GM21619 (cell line): ENCODE measurements around the gene TRIM60.
"Not testable (repeated sequence)": the region's sequence is repeated elsewhere in the genome, so short reads cannot be mapped to it uniquely, and the experiment has no call there.

Source experiments
- ATAC-seq: cut with Tn5 transposase; IDR thresholded peaks from one replicate; pipeline ENCODE4 v1.9.1; 2021; ENCODE audit not compliant: unreplicated experiment

The TRIM60 gene

DNA sequence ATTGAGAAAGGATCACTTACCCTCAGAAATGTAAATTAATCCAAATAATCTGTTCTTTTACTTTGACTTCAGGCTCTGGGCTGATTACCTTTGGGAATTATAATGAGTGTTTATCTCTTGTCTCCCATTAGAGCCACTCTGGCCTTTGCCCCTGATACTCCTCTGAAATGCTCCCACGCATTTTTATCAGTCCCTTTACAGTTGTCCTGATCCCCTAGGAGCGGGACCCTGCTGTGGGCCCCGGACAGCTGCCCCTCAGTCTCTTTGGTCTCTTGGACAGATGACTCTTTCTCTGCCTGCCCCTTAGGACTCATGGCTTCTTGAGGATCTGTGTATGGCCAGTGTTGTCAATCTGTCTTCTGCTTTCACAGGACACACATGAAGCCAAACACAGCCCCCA is 20.8 kb downstream of the TRIM60 start:
- no peak for ATAC-seq

DNA sequence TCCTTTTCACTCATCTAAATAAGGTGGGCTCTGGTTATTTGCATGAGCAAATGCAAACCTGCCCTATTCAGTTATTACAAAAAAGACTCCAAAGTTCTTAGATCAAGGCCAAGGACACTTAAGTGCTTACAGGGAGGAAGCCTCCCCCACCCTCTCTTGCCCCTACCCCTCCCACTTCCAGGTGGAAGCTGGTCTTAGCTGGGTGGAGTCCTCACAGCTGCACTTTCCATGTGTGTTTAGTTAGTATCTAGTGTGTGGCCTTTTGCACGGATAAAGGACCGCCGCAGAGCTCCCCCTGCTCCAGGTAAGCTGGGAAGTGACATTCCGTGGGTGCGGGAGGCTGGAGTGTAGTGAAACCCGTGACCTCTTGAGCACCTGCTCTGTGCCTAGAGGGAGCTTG is 21.8 kb downstream of the TRIM60 start, which contains the start of gene TRIM75:
Gene TRIM75 (plus strand): TSS at position 222 of the 400 bp plus-strand sequence. CDS start 5,282 bp downstream, outside the sequence.
- no peak for ATAC-seq

DNA sequence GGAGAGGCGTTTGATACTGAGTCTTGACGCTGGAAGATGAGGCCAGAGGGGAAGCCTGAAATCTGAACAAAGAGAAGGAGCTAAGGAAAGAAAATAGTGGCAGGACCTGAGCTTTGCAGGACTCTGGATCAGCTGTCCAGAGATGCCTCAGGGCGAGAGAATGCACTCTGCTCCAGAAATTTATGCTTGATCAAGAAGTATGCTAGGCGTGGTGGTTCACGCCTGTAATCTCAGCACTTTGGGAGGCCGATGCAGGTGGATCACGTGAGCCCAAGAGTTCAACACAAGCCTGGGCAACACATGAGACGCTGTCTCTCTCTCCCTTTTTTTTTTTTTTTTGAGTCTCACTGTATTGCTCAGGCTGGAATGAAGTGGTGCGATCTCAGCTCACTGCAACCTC is 23.8 kb downstream of the TRIM60 start:
- no peak for ATAC-seq

DNA sequence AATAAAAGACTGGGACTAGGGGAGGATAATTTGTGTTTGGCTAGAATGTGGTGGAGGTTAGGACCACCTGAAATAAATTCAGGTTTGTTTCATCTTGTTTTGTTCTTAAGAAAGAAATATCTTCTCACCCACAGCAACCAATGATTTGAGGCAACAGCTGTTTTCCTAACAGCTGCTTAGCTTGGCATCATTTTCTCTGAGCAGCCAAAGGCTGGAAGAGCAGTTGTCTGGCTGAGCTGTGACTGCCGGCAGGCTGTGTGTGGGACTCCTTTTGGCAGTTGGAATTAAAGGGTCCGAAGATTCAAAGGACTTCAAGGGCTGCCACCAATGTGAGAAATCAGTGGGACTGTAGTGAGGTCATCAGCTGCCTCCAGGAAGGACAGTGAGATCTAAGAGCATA is 26.9 kb downstream of the TRIM60 start:
- no peak for ATAC-seq

DNA sequence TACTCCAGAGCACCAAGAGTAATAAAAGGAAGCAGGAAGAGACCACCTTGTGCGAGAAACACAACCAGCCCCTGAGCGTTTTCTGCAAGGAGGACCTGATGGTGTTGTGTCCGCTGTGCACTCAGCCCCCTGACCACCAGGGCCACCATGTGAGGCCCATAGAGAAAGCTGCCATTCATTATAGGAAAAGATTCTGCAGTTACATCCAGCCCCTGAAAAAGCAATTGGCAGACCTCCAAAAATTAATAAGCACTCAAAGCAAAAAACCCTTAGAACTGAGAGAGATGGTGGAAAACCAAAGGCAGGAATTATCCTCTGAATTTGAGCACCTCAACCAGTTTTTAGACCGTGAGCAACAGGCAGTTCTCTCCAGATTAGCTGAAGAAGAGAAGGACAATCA is 27.6 kb downstream of the TRIM60 start:
- no peak for ATAC-seq

DNA sequence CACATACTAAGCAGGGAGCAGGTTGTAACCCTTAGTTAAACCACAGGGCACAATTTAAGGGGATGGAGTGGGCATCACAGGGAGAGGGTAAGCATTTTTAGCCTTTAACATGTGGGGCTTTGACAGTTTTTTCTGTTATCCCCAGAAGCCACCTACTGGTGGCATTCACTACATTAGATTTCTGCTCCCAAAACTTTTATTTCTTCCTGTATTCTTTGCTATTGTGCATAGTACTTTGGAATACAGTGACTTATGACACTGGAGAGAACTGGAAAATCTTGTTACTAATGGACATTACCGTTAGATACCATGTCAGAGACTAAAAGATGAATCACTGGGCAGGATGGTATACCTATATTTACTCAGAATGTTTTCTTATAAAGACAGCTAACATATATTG is 29.1 kb downstream of the TRIM60 start:
- no peak for ATAC-seq

DNA sequence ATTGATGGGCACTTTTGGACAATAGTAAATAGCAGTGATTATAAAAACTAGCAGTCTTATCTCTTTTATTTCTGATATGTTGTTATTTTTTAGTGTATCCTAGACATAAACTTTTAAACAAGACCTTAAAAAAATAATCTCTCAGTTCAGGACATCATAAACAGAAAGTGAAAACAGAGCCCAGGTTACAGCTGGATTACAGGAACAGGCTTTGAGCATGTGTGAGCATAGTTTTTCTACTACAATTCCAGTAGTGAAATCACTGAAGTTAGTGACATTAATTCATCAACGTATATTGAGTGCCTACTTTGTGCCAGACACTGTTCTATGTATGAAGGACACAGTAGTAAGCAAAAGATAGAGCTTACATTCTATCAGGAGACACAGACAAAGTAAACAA is 38.8 kb downstream of the TRIM60 start:
- ATAC-seq: no peak

DNA sequence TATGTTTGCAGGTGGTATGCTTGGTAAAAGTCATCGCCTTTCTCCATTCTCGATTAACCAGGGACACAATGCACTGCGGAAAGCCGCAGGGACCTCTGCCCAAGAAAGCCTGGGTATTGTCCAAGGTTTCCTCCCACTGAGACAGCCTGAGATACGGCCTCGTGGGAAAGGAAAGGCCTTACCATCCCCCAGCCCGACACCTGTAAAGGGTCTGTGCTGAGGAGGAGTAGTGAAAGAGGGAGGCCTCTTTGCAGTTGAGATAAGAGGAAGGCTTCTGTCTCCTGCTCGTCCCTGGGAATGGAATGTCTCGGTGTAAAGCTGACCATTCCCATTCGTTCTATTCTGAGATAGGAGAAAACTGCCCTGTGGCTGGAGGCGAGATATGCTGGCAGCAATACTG is 41.5 kb downstream of the TRIM60 start:
- ATAC-seq: not testable (repeated sequence)

DNA sequence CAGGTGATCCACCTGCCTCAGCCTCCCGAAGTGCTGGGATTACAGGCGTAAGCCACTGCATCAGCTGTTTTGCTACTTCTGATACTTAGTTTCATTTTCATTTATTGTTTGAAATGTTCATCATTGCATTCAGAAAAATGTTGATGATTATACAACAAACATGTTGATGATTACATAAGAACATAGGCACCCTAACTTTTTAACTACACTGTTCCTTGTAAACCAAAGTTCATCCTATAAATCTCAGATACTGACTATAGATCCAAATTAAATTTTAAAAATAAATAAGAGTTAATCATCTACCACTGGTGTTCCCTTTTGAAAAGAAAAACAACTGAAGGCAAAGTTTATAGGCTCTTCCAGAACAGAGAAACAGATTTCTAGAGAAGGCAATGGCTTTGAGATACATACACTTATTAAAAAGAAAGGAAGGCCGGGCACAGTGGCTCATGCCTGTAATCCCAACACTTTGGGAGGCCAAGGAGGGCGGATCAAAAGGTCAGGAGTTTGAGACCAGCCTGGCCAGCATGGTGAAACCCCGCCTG is 45.3 kb downstream of the TRIM60 start:
- ATAC-seq: no peak

DNA sequence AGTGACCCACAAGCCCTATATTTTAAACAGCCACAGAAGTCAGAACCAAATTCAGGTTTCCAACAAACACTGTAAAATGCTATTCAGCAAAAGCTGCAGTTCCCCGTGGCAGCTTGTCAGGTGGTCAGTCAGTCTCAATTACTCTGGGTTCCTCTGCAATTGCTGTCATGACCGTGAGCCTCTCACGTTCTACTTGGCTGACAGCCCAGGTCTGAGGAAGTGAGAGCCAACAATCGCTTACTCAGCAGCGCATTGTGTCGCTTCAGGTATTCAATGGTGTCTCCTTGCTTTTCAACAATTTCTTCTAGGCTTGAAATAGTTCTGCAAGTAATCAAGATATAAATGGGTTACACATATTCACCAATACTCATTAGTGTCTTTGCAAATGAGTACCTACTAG is 47.7 kb downstream of the TRIM60 start:
- ATAC-seq: no peak

DNA sequence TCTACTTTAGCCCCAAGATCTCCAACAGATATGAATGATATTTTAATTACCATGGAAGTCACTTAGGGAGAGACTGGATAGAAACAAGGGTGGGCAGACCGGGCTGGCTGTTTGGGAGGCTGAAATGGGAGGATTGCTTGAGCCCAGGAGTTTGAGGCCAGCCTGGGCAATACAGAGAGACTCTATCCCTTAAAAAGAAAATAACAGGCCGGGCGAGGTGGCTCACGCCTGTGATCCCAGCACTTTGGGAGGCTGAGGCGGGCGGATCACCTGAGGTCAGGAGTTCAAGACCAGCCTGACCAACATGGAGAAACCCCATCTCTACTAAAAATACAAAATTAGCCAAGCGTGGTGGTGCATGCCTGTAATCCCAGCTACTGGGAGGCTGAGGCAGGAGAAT is 53.0 kb downstream of the TRIM60 start:
- not testable (repeated sequence) for ATAC-seq

DNA sequence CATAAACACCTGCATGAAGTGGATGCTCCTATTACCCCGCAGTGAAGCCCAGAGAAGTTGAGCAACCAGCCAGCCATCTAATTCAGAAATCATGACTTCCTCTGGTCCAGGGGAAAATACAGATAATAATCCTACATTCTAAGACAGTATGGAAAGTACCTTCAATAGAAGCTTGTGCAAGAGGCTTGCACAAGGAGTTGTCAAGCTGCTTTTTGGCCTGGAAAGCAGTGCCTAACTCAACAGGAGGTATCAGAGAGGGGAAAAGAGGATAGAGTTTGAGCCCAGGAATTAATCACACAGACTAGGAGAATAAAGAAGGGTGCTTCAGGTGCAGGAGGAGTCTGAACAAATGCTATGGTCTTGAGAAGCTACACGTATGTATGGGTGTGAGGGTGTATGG is 54.1 kb downstream of the TRIM60 start:
- ATAC-seq: no peak

DNA sequence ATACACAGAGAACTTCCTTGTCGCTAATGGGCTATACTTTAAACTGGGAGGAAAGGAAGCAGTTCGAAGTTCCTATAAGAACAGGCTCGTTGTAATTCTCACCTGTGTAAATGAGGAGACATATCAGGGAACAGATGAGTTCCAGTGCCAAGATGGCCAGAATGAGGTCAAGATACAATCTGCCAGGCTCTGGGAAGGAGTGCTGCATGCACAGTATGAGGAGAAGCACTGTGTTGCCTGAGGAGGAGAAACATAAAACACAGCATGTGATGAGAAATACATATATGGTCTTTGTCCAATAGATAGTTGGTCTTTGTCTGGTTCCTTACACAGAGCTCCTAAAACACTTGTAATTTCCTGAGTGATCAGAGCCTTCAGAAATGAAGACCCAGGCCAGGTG is 56.6 kb downstream of the TRIM60 start:
- no peak for ATAC-seq
